H4 (cell line): ENCODE measurements around the gene CAPZB. TPM values are rescaled to one million over a fixed set of nuclear protein-coding genes. Genes with fewer than 3 reads are reported as not detected.

Source experiments
- DNase-seq: peaks from one replicate; pipeline ENCODE4 v3.0.0-alpha.2; 2015; ENCODE audit warnings: low spot score
- total RNA-seq: library from RNA; depleted of rRNA; stranded (reverse); fragments of >200 nt; shearing (Covaris generic); gene quantifications from 2 replicates; pipeline ENCODE4 v1.2.3, GENCODE V29; 2014

CAPZB gene
- total RNA-seq, 1 experiment from 2014 or later = 184 TPM

GRCh38 chr1:19328486-19328885, 156.9 kb downstream of the CAPZB start:
- no peak for DNase-seq

DNA sequence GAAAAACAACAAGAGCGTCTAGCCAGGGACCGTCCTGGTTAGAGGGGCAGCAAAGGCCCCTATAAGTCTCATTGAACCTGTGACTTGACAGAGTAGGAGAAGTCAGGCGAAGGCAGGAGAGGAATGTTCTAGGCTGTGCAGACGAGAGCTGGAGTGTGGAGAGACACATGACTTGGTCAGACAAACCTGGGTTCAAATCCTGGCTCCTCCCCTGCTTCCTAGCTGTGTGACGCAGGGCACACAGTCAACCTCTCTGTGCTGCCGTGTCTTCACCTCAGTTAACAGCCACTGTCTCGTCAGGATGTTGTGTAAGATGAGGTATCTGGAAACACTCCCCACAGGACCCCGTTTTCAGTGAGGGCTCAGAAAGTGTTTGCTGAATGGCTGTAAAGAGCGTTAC, 157.6 kb downstream of the CAPZB start:
- DNase-seq = no peak

DNA sequence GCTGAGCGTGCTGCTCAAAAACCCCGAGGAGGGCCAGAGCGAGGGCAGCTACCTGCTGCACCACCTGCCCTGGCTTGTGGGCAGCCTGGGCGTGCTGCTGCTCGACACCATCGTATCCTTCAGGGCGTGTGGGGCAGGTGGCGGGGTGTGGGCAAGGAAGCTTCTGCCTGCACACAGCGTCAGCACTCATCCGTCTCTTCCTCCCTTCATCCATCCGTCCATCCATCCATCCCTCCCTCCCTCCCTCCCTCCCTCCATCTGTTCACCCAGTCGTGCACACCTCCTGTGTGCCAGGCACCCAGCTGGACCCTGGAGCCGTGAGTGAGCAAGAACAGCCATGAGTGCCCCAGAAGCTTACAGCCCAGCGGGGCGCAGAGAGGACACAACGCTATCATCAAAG, 158.0 kb downstream of the CAPZB start:
- DNase-seq = no peak

DNA sequence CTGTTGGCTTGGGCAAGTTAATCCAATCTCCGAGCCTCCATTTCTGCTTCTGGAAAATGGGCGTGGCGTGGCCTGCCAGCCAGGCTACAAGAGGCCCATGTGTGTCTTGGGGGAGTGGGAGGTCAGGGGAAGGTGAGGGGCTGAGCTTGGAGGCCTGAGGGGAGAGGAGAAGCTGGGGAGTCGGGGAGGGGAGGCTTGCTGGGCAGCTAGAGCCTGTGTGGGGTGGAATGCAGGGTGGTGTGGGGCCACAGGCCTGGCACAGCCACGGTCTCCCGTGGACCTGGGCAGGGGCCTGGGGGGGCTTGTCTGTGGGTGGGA, 158.6 kb downstream of the CAPZB start:
- no peak for DNase-seq

DNA sequence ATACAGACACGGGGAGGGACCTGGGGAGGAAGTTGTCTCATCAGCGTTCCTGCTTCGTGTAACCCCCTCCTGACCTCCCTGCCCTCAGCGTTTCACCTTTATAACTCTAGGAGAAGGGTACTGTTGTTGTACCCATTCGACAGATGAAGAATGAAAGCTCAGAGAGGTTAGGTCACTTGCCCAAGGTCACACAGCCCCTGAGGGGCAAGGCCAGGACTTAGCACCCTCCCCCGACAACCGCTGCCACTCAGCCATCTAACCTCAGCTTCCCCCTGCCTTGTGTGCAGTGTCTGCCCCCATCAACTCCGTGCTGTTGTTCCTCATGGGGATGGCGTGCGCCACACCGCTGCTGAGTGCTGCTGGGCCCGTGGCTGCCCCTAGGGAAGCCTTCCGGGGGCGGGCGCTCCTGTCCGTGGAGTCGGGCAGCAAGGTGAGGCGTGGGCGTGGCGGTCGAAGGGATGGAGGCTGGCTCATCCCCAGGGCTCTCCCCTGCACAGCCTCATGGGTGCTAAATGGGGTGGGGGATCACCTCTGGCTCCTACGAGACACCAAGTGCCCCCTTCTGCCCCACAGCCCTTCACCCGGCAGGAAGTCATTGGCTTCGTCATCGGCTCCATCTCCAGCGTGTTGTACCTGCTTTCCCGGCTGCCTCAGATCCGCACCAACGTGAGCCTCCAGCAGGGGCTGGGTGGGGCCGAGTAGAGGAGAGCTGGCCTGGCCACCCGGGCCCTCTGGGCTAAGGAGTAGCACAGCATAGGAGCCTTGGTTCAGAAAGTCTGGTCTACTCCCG, 159.2 kb downstream of the CAPZB start:
- no peak for DNase-seq

DNA sequence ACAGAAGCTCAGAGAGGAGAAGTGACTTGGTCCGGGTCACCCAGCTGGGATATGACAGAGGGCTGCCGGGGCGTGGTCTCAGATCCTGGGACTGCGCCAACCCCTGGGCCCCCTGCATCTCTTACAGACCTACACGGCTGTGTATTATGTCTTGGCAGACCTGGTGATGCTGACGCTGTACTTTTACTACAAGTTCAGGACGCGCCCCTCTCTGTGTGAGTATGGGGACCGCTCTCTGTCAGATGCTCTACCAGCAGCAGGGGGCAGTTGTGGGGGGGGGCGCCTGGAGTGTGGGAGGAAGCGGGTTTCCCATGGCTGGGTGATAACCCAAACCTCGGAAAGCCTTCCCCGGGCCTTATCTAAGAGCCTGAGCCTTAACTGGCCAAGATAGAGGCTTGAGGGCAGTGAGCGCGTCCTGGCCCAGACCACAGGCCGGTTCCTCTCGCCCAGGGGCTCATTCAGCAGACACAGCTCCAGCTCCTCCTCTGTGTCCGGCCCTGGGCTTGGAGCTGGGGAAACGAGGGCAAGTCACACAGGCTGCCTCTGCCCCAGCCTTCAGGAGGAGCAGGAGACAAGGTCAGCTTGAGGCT, 159.9 kb downstream of the CAPZB start:
- no peak for DNase-seq

- no peak for DNase-seq
These were observed 160.7 kb downstream of the CAPZB start for GRCh38 chr1:19324665-19324990.

- DNase-seq = no peak
These were observed 161.2 kb downstream of the CAPZB start for GRCh38 chr1:19323987-19324664.

- no peak for DNase-seq
These were observed 162.9 kb downstream of the CAPZB start for GRCh38 chr1:19322481-19322880.

GRCh38 chr1:19321071-19321470, 164.3 kb downstream of the CAPZB start:
- DNase-seq = no peak

- no peak for DNase-seq
These were observed 166.1 kb downstream of the CAPZB start for GRCh38 chr1:19319196-19319595.

DNA sequence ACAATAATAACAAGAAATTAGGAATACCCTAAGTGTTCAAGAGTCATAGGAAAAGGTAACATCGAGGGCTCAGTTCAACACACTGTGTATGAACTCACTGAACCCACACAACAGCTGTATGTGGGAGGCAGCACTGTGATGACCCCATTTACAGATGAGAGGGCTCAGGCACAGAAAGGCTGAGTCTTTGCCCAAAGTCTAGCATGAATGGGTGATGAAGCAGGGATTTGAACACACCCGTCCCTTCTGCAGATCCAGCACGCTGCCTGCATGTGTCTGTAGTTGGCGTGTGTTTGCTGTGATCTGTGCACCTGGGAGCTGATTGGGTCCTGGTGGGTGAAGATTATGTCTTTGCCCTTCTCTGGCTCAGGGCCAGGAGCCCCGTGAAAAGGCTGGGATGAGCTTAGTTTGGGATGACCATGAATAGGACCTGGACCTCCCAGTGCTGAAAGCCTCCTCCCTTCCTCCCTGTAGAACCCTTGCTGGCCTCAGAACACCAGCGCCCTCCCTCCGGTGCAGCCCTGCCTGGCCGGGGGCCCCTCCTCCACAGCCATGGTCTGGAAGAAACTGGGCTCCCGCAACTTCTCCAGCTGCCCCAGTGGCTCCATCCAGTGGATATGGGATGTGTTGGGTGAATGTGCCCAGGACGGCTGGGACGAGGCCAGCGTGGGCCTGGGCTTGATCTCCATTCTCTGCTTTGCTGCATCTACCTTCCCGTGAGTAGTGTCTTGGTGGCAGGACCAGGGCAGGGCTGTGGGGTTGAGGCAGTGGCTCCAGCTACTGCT, 168.0 kb downstream of the CAPZB start:
- DNase-seq = no peak

DNA sequence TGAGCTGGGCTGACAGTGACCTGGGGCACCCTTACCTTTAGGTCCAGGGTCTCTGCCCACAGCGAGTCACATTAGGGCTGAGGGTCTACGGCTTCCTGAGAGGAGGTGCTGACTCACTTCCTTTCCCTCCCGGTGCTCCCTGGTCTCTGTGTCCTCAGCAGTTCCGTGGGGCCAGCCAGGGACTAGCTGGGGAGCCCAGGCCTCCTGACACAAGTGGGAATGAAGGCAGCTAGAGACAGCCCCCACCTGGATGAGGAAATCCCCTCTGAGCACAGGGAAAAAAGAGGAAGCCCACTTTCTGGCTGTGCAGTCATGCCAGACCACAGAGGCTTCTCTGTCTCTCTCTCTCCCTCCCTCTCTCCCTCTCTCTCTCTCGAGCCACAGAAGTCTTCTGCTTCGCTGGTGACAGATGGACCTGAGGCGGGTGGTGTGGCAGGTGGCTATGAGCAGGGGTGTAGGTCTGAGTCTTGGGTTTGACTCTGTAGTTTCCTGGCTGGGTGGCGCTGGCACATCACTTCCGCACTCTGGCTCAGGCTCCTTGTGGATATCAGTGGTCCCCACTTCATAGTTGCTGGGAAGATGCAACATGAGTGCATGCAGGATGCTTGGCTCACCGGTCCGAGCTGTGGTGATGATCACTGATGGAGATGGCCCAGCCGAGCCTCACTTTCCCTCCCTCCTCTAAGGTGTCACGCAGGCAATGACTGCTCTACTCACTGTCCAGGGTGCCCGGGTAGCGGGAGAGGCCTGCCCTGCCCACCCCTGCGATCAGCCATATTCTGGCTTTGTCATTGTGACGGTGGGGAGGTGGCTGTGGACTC, 169.8 kb downstream of the CAPZB start:
- no peak for DNase-seq

GRCh38 chr1:19313961-19314882, 171.1 kb downstream of the CAPZB start:
- no peak for DNase-seq

- no peak for DNase-seq
These were observed 171.7 kb downstream of the CAPZB start for GRCh38 chr1:19313636-19313959.

- no peak for DNase-seq
These were observed 172.3 kb downstream of the CAPZB start for GRCh38 chr1:19312782-19313635.

DNA sequence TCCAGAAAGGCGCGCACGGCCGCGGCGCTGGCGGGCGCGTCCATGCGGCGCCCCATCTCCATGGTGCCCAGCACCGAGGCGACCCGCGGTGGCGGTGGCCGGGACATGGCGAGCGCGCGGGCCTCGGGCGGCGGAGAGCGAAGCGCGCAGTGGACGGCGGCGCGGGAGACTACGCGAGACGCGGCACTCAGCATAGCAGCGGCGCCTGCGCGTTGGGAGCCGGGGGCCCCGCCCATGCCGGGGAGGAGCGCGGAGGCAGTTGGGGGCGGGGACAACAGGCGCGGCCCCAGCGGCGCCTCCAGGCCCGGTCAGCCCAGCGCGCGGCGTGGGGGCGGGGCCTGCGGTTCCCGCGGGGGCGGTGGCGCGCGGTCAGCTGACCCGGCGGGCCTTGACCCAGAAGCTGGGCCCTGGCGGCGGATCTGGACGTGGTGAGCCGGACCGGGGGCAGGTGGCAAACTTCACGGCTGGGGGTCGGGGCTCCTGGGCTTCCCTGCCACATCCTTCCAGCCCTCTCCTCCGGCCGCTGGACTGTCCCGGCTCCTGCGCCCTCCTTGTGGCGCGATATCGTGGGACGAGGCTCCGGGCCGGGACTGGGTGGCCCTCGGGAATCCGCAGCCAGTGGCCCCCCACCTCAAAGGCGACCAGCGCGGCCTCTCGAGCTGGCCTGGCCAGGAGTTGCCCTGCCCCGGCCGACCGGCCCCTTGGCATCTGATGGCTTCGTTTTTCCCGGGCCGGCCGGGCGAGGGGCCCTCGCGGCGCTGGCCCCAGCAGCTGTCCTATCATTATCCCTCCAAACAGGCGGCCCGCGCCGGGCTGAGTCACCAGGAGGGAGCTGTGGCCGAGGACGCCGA, 173.2 kb downstream of the CAPZB start, which contains the start of the genes AKR7A2 and SLC66A1:
Gene AKR7A2 (minus strand): TSS at position 214 of the 851 bp plus-strand sequence. CDS start 20 bp downstream, at position 194.
Gene SLC66A1 (plus strand): TSS at position 396 of the 851 bp plus-strand sequence. CDS start 5,352 bp downstream, outside the sequence.
- peak; percentile 82 for DNase-seq

DNA sequence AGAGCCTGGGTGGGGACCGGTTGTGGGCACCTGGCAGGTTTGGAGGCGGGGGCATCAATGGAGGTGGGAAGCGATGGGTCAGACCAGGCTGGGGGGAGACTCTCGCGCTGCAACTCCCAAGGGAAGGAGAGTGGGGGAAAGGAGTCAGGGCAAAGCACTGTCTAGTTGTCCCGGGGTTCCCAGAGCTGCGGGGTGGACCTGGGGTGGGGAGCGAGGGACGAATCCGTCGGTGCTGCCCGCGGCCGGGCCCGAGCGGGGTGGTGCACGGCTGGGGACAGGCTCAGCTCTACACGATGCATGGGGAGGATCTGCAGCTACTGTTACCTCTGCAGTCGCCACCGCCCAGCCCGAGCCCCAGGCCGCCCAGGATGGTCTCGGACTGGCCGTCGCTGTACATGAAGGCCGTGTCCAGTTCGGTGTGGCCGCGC, 173.8 kb downstream of the CAPZB start:
- no peak for DNase-seq
